Hematopoietic multipotent progenitor cell treated with erythropoietin and hydrocortisone succinate and interleukin-3 and kit ligand, for 6 days (in vitro differentiated cells): Measurements from ENCODE around the gene RAB37.

Experiments used
- DNase-seq: peaks from one replicate; pipeline ENCODE4 v3.0.0-alpha.2; 2015

RAB37 gene

DNA sequence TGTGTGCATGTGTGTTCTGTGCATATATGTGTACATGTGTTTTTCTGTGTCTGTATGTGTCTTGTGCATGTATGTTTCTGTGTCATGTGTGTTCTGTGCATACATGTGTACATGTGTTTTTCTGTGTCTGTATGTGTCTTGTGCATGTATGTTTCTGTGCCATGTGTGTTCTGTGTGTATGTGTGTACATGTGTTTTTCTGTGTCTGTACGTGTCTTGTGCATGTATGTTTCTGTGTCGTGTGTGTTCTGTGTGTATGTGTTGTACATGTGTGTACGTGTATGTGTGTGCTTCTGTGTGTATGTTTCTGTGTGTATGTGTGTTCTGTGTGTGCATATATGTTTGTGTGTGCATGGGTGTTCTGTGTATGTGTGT lies 8.4 kb upstream of the RAB37 start:
- no peak for DNase-seq

DNA sequence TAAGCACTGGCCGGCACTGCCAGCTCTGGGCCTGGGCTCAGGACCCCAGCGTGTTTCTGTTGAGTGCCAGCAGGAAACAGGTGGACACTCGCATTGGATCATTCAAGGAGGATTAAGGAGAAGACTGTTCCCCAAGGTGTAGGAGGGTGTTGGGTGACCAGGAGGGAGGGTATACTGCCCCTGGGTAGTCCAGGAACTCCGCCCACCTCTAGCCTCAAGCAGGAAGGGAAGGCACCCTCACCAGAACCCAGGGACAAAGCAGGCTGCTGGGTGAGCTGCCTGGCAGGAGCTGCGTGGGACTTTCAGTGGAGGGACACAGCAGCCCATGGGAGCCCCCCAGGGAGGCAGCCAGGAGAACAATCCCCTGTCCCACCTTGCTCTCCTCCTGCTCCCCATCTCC lies 7.7 kb upstream of the RAB37 start:
- no peak for DNase-seq

DNA sequence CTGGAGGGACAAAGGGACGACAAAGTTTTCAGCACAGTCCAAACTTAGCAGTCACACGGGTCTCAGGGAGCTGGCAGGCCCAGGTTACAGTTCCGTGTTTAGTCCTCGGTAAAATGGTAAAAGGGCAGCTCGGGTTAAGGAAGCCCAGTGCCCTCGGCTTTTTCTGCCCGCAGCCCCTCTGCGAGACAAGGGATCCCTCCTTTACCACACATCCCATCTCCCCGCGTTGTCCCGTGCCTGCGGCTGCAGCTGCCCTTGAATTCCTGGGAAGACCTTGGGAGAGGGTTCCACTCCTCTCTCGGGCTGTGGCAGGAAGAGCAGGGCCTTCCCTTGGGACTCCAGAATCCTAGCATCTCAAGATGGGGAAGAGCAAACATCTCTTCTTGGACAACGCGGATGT lies 7.2 kb upstream of the RAB37 start:
- DNase-seq, result no peak

DNA sequence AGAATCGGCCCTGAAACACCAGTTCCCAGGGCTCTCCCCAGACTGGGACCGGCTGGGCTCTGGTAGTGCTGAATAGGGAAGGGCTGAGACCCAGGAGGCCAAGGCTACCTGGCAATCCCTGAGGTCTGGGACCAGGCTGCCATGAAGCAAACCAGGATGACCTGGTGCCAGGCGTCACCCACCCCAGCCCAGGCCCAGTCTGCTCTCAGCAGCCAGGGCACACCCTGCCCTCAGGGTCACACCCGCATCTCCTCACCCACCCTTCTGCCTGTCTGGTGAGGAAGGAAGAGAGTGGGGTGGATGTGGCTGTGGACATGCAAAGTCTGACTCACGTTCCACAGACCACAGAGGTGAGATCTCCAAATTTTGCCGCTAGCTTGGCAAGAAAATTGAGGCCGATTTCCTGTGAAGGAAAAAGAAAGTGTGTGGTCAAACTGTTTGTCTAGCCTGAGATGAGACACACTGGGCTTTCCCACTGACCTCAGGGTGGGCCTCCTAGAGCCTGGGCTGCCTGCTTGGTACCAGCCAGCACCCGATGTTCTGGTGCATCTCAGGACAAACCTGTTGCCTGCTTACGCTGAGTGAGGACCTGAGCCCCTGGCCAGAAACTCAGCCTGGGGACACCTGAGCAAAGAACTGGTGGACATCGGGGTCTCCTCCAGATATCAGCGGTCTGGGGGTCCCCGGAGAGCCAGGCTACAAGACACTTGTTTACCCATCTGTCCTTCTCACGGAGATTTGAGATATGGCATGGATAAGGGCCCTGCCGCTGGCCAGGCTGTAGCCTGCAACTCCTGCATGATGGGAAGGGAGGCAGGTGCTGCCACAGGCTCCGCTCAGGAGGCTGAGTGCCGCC lies 6.3 kb upstream of the RAB37 start:
- DNase-seq, result no peak

DNA sequence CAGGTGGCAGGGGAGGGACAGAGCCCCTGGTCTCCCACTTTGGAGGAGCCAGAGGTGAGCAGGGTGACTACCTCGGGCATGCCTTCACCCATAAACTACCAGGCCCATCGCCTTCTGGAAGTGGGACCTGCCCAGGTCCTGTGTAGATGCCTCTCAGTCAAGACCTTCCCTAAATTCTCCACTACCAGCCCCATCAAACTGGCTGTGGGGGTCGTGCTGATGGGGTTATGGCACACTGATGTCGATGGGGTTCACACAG lies 5.8 kb upstream of the RAB37 start:
- DNase-seq, result no peak

DNA sequence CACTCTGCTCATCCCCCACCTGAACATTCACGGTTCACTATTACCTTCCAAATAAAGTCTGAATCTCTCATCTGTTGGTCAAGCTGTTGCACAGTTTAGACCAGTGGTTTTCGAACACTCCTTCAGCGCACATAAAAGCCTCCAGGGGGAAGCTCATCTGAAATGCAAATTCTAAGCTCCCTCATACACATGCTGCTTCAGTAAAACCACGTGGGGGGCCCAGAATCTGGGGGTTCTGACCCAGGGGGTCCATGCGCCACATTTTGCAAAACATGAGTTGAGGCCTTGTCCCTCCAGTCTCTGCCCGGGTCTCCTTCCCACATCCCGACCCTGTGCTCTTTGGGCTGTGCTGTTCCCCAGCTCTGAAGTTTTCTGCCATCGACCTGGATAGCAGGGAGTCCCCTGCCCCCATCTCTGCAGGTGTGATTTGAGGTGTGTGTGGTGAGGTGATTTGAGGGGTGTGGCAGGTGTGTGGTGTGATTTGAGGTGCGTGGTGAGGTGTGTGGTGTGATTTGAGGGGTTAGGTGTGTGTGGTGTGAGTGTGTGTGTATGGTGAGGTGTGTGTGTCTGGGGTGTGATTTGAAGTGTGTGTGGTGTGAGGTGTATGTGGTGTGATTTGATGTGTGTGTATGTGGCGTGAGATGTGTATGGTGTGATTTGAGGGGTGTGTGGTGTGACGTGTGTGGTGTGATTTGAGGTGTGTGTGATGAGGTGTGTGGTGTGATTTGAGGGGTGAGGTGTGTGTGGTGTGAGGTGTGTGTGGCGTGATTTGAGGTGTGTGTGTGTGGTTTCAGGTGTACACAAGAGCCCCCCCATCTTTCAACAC lies 4.8 kb upstream of the RAB37 start:
- no peak for DNase-seq

DNA sequence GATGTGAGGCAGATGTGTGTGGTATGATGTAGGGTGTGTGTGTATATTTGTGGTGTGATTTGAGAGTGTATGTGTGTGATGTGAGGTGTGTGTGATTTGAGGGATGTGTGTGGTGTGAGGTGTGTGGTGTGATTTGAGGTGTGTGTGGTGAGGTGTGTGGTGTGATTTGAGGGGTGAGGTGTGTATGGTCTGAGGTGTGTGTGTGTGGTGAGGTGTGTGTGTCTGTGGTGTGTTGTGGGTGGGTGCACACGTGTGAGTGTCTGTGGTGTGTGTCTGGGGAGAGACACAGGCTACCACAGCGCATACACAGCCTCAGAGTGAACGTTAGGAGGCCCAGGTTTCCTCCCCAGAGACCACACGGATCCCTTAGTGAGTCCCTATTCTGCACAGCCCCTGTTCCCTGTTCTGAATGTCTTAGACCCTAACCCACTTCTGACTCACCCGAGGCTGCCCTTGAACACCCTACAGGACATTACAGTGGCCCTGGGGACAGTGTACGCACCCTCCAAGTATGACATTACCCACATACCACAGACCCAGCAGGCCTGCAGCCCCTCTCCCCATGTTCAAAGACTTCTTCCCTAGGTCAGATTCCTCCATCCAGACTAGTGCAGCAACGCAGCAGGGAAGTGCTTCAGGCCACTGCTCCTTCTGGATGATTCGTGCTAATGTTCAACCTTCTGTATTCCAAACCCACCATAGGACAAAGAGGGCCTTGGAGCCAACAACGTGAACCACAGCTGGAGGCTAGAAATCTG lies 3.5 kb upstream of the RAB37 start:
- no peak for DNase-seq

DNA sequence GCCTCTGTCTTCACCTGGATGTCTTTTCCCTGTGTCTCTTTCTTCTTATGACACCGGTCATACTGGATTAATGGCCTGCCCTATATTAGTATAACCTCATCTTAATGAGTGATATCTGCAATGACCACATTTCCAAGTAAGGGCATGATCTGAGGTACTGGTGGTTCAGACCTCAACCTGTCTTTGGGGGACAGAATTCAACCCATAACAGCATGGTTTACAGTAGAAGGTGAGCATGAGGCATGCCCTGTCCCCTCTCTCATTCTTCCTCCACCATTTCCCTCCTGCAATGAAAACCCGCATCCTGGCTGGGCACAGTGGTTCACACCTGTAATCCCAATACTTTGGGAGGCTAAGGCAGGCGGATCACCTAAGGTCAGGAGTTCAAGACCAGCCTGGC lies 2.8 kb upstream of the RAB37 start:
- no peak for DNase-seq

DNA sequence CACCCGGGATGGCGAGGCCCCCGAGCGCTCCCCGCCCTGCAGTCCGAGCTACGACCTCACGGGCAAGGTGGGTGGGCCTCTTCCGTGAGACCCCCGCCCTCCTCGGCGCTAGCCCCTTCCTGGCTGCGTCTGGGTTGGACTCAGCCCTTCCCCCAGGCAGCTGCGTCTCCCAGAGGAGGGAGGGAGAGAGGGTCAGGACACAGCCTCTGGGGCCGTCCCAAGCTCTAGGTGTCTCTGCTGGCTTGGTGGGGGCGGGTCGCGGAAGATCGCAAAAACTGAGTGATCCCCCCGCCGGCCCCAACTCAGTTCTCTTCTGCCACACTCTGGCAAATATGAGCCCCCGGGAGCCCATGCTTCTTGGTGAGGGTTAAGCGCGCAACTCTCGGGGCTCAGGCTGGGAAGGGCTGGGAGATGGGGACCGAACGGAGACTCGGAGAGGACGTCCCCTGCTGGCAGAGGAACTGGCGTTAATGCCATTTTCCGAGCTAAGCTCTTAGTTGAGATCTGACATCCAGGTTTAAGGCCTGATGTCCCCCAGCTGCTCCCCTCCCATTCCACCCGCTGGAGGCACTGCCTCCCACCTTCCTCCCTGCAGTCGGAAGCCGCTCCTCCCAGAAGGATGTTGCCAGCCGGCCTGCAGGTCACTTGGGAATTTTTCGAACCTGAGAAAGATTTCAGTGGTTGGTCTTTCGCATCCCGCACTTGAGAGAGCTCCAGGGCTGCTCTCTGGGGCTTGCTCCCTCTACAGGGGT lies 419 bp downstream of the RAB37 start:
- DNase-seq, result peak; percentile 84

DNA sequence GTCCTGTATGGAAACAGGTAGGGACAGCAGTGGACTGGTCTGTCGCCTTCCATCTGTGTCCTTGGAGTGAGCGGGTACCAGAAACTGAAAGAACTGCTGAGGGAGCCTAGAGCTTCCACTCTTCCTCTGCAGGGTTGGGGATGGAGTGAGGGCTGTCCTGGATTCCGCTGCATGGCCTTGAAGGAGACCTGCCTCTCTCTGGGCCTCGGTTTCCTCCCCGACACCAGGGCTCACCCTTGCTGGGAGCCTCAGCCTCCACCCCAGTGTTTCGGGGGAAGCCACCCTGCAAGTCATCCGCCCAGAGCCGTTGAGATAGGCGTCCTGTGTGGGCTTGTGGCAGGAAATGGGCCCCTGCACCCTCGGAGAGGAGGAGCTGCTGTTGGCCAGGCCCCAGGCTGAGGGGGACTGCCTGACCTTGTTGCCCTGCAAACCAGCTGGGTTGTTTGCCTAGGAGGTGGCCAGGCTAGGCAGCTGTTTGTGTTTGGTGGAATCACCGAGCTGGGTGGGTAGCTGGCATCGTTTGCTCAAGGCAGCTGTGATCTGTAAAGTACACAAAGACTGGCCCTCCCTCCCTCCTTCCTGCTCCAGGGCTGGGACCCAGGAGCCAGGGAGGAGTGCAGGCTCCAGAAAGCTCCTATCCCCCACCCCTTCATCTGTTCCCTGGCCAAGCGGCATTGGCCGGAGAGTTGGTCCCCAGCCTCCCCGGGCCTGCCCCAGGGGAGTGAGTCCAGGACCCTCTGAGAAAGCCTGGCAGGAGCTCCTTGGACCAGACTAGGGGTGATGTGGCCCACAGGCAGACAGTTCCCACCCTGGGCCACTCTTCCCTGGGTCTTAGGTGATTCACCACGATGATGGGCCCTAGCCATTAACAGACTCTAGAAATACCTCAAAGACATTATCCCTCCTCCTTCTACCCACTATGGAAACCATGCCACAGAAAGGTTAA lies 1.3 kb downstream of the RAB37 start:
- DNase-seq, result peak; percentile 92

DNA sequence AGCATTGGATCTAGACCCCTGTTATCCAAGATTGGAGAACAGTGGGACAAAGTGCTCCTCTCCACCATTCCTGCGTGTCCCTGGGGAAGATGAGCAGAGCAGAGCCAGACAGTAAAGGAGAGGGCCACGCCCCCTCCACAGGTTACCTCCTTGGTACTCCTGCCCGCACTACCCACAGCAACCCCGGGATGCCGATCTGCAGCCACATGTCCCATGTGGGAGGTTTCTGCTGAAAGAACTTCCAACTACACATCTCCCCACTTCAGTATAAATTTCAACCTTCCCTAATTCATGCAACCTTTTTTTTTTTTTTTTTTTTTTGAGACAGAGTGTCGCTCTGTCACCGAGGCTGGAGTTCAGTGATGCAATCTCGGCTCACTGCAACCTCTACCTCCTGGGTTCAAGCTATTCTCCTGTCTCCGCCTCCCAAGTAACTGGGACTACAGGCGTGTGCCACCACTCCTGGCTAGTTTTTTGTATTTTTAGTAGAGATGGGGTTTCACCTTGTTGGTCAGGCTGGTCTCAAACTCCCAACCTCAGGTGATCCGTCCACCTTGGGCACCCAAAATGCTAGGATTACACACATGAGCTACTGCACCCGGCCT lies 2.3 kb downstream of the RAB37 start:
- DNase-seq, result no peak

DNA sequence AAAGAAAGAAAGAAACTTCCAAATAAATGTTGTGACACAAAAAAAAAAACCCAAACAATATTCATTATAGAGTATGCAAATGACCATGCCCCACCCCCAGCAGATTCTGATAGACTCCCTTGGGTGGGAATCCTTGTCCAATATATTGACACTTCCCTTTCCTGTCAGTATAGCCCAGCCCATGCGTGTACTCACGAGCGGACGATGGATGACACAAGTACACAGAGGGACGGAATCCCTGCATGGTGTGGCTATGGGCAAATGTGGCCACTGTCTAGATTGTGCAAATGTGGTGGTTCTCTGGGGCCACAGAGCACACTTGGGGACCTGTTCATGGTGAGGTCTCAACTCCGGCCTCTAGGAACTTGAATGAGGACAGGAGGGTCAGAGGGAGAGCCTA lies 3.1 kb downstream of the RAB37 start:
- no peak for DNase-seq

DNA sequence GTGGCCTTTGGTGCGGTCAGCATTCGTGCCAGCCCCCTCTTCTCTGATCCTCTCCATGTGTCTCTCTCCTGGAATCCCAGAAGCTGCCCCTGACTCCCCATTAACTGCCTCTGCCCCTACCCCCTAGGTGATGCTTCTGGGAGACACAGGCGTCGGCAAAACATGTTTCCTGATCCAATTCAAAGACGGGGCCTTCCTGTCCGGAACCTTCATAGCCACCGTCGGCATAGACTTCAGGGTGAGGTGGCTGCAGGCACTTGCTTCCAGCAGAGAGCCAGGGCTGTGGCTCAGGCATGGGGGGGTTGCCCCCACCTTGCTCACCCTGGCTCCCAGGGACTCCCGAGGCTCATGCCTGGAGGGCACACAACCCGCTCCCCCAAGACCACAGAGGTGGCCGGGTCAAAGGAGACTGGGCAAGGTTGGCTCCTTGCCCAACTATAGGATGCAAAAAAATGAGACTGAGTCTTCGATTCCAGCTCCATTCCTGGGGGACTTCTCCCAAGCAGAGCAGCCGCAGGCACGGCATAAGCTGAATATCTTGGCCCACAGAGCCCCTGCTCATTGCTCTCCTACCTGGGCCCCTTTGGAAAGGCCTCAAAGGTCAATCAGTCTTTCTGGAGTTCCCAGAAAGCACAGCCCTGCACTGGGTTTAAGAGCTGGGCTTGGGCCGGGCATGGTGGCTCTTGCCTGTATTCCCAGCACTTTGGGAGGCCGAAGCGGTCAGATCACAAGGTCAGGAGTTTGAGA lies 3.8 kb downstream of the RAB37 start:
- no peak for DNase-seq

DNA sequence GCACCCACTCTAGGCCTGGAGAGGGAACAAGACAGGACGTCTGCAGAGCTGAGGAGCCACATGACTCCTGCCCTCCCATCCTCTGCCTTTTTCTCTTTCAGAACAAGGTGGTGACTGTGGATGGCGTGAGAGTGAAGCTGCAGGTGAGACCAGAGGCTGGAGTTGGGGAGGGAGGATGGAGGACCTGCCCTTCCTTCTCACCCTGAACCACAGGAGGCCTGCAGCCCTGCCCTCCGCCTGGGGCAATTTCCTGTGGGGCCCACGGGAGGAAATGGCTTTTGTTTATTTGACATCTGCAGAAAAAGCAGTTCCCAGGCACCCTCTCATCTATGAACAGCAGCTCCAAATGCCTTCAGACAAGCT lies 5.1 kb downstream of the RAB37 start:
- peak; percentile 66 for DNase-seq

DNA sequence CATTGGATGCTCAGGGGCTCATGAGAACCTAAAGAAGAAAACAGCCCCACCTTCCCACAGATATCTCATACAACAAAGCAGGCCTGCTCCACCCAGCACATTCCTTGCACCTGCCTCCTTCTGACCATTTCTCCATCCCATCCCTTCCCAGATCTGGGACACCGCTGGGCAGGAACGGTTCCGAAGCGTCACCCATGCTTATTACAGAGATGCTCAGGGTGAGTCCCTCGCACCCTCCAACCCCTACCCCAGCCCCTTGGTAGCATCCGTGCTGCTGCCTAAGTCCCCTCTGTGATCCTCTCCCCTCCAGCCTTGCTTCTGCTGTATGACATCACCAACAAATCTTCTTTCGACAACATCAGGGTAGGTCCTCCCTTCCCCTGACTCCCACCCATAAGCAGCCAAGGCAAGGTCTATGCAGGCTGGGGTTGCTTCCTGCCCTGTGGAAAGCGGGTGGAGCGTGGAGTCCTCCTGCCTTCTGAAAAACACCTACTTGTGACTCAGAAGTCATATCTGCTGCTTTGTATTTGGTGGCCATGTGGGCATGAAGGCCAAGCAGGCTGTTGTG lies 6.0 kb downstream of the RAB37 start:
- DNase-seq, result no peak

DNA sequence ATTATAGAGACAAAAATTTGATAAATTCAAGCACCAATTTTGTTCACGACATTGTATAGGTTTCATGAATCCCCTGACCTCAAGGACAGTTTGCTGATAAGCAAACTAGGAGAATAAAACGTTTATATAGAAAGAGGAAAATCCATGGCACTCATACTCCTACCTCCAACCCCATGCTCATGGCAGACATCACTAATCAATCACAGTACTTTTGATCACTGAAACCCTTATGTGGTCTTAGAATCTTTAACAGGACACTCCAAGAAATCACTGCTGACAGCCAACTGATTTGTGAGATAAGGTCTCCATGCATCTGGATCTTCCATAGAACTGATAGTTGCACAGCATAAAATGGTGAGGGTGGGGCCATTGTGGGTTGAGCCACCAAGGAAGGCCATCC lies 6.7 kb downstream of the RAB37 start:
- DNase-seq, result no peak

DNA sequence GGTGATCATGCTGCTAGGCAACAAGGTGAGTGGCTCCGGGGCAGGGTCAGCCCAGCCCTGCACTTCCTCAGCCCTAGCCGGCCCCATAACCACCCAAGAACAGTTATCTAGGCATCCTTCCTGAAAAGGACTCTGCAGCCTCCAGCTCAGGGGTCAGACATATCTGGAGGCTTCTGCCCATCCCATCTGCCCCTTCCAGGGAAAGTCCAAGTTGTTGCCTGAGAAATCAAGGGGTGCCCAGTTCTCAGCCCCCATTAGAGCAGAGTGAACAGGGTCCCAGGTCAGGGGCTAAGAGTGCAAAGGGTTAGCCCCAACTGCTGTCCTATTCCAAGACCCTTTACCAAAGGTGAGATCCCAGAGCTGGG lies 7.3 kb downstream of the RAB37 start:
- DNase-seq, result no peak

DNA sequence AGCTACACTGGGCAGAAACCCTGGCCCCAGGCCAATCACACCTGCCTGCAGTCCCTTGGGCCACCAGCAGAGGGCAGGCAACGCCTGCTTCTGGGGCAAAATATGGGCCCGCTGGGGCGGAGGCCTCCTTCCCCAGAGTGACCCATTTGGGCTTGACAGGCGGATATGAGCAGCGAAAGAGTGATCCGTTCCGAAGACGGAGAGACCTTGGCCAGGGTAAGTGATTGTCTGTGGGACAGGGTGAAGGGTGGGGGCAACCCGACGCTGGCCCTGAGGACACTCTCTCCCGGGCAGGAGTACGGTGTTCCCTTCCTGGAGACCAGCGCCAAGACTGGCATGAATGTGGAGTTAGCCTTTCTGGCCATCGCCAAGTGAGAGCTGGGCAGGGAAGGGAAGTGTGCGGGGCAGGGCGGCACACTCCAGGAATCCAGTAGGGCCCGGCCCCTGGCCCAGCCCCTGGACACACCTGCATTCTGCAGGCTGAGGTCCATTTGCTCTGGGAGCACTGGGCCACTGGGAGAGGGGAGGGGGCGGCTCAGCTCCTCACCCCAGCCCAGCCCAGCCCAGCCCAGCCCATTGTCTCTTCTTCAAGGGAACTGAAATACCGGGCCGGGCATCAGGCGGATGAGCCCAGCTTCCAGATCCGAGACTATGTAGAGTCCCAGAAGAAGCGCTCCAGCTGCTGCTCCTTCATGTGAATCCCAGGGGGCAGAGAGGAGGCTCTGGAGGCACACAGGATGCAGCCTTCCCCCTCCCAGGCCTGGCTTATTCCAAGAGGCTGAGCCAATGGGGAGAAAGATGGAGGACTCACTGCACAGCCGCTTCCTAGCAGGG lies 7.9 kb downstream of the RAB37 start:
- peak; percentile 77 for DNase-seq

DNA sequence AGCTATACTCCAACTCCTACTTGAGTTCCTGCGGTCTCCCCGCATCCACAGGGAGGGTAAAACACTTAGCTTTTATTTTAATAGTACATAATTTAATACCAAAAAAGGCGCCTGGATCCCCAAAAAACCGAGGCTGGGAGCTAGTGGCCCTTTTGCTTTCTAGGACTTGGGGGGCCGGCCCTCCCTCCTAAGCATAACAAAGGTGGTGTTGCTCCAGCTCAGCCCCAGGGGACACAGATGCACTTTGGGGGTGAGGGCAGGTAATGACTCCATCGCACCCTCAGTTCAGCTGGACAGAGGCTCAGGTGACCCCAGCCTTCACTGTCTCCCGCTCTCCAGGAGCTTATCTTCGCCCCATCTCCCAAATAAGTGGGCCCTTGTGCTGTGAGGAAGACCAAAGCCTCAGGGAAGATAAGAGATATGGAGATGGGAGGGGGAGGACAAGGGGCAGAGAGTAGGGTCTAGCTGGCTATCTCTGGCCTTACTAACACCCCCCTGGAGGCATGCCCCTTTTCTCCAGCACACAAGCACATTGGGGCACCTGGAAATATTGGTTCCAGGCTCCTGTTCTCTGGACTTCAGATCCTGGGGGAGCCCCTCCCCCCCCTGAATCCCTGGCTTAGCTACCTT lies 8.6 kb downstream of the RAB37 start:
- DNase-seq, result no peak
